Sigmoid colon (tissue), 7 donors: Measurements from ENCODE around the gene XRCC5. TPM values are rescaled to one million over a fixed set of nuclear protein-coding genes. Genes with fewer than 3 reads are reported as not detected.

Experiments used
- DNase-seq: peaks from one replicate; pipeline ENCODE4 v3.0.0-alpha.2; 2019
- H3K27ac ChIP-seq, 4 donors: fragments of 200-600 bp; sonication (generic); one replicate each; pipeline ENCODE4 v1.5.1; 2016 to 2019; ENCODE audit warnings: mild to moderate bottlenecking in 1 of 4
- H3K27me3 ChIP-seq, 3 donors: fragments of 200-600 bp; sonication (generic); one replicate each; pipeline ENCODE4 v1.5.1; 2019; ENCODE audit warnings: mild to moderate bottlenecking in 1 of 3
- H3K36me3 ChIP-seq, 4 donors: fragments of 200-600 bp; sonication (generic); one replicate each; pipeline ENCODE4 v1.5.1; 2016 to 2019
- H3K4me1 ChIP-seq, 4 donors: fragments of 200-600 bp; sonication (generic); one replicate each; pipeline ENCODE4 v1.5.1; 2017 to 2019
- H3K4me3 ChIP-seq, 4 donors: fragments of 200-600 bp; sonication (generic); one replicate each; pipeline ENCODE4 v1.5.1; 2017 to 2019; ENCODE audit warnings: mild to moderate bottlenecking in 2 of 4, moderate library complexity in 1 of 4
- H3K9me3 ChIP-seq, 4 donors: fragments of 200-600 bp in 3 of 4; sonication (generic) in 3 of 4; one replicate each; pipeline versions ENCODE4 v1.5.1 to v1.6.1; 2013 to 2019
- CTCF ChIP-seq, 4 experiments: fragments of 450-650 bp in 3 of 4; fragments of 200-600 bp in 1 of 4; IDR thresholded peaks; one replicate each; pipeline ENCODE4 v1.5.1; 2016 to 2019; ENCODE audit warnings: antibody characterized with exemption in 4 of 4, mild to moderate bottlenecking in 3 of 4, moderate library complexity in 2 of 4
- EP300 ChIP-seq, 4 donors: sonication (generic); formaldehyde crosslinking; IDR thresholded peaks; one replicate each; pipeline ENCODE4 v1.6.1; 2017; ENCODE audit warnings: antibody characterized with exemption in 4 of 4
- POLR2A ChIP-seq, 2 donors: fragments of 450-650 bp; IDR thresholded peaks; one replicate each; pipeline ENCODE4 v1.6.1; 2016; ENCODE audit warnings: antibody characterized with exemption in 2 of 2, mild to moderate bottlenecking in 2 of 2, moderate library complexity in 2 of 2
- POLR2AphosphoS5 ChIP-seq, 4 donors: sonication (generic); formaldehyde crosslinking; IDR thresholded peaks; one replicate each; pipeline ENCODE4 v1.6.1; 2017; ENCODE audit warnings: antibody characterized with exemption in 4 of 4
- WGBS, 2 donors: extraction: QIAGEN DNeasy Blood & Tissue Kit; methylation state at CpG; one replicate each; pipeline ENCODE4 v1.1.7; 2013; 5-methylcytosine and 5-hydroxymethylcytosine counted together
- intact Hi-C: fragments of 100-400 bp; cut with DNase I; formaldehyde crosslinking; loops from one replicate; pipeline ENCODE4 v1.15.1; 2023
- polyA plus RNA-seq, 3 donors: library from polyadenylated mRNA; stranded (reverse); fragments of 200-250 nt; gene quantifications; one replicate each; pipeline ENCODE4 v1.2.3, GENCODE V29; 2013
- total RNA-seq, 4 donors: library from RNA; depleted of rRNA; stranded (reverse); fragments of >200 nt; gene quantifications; one replicate each; pipeline ENCODE4 v1.1.0, GENCODE V29; 2016
- donor health status: healthy with polysubstance abuse.
- donor health status: Bipolar disorder and iron deficiency.
- donor health status: healthy.

The XRCC5 gene
- total and polyA plus RNA-seq, 7 donors = 70.3 to 152 (median 111) TPM

- no peak for DNase-seq
- H3K4me1 ChIP-seq = no peaks in the 10 kb centered on the region
- H3K36me3 ChIP-seq = peaks cover 0 to 51% (median 11%) of the 10 kb centered on the region in 4 donors
- TF ChIP-seq POLR2AphosphoS5 (IDR thresholded peaks at IDR 0.05) (no peak), CTCF (IDR thresholded peaks at IDR 0.05) (no peak), POLR2A (IDR thresholded peaks at IDR 0.05) (no peak), EP300 (IDR thresholded peaks at IDR 0.05) (no peak)
- no peaks in the 10 kb centered on the region for H3K9me3 ChIP-seq
- intact Hi-C loops = no loop called here
- H3K27me3 ChIP-seq = no peaks in the 10 kb centered on the region
- no peak overlapping the region for H3K4me3 ChIP-seq
- 85 to 88% methylated on average over 4 of the region's 4 CpGs for WGBS, 2 donors
- H3K27ac ChIP-seq = no peak overlapping the region
These were observed 61.1 kb downstream of the XRCC5 start for GRCh38 chr2:216170076-216170763.

- peaks cover 0 to 55% (median 14%) of the 10 kb centered on the region in 4 donors for H3K36me3 ChIP-seq
- no peak overlapping the region for H3K4me3 ChIP-seq
- DNase-seq = no peak
- no peaks in the 10 kb centered on the region for H3K4me1 ChIP-seq
- H3K27ac ChIP-seq = no peak overlapping the region
- no peaks in the 10 kb centered on the region for H3K27me3 ChIP-seq
- intact Hi-C loops = no loop called here
- no peaks in the 10 kb centered on the region for H3K9me3 ChIP-seq
- no peak for TF ChIP-seq POLR2AphosphoS5 (IDR thresholded peaks at IDR 0.05)
- no peak for TF ChIP-seq EP300 (IDR thresholded peaks at IDR 0.05)
- no peak for TF ChIP-seq POLR2A (IDR thresholded peaks at IDR 0.05)
- no peak for TF ChIP-seq CTCF (IDR thresholded peaks at IDR 0.05)
- 89 to 96% methylated on average over 3 of the region's 3 CpGs for WGBS, 2 donors
These were observed 61.9 kb downstream of the XRCC5 start for GRCh38 chr2:216171011-216171410.

GRCh38 chr2:216172493-216172892, 63.3 kb downstream of the XRCC5 start:
- H3K36me3 ChIP-seq = peaks cover 0 to 47% (median 15%) of the 10 kb centered on the region in 4 donors
- H3K4me1 ChIP-seq = no peaks in the 10 kb centered on the region
- H3K27ac ChIP-seq = no peak overlapping the region
- TF ChIP-seq POLR2AphosphoS5 (IDR thresholded peaks at IDR 0.05) (no peak), EP300 (IDR thresholded peaks at IDR 0.05) (no peak), CTCF (IDR thresholded peaks at IDR 0.05) (no peak), POLR2A (IDR thresholded peaks at IDR 0.05) (no peak)
- no peaks in the 10 kb centered on the region for H3K27me3 ChIP-seq
- H3K9me3 ChIP-seq = no peaks in the 10 kb centered on the region
- intact Hi-C loops = no loop called here
- H3K4me3 ChIP-seq = no peak overlapping the region
- 95 to 97% methylated on average over 7 of the region's 7 CpGs for WGBS, 2 donors
- no peak for DNase-seq

GRCh38 chr2:216179015-216179414, 69.9 kb downstream of the XRCC5 start:
- Histone ChIP-seq H3K36me3 (peaks cover 0 to 49% (median 6%) of the 10 kb centered on the region in 4 donors), H3K27ac (no peak overlapping the region), H3K9me3 (no peaks in the 10 kb centered on the region), H3K4me3 (no peak overlapping the region), H3K27me3 (no peaks in the 10 kb centered on the region), H3K4me1 (peaks cover 0 to 5% (median 0%) of the 10 kb centered on the region in 4 donors)
- DNase-seq = no peak
- intact Hi-C loops = no loop called here
- TF ChIP-seq EP300 (IDR thresholded peaks at IDR 0.05) = no peak
- TF ChIP-seq POLR2A (IDR thresholded peaks at IDR 0.05) = no peak
- no peak for TF ChIP-seq CTCF (IDR thresholded peaks at IDR 0.05)
- TF ChIP-seq POLR2AphosphoS5 (IDR thresholded peaks at IDR 0.05) = no peak
- 94 to 98% methylated on average over 1 of the region's 1 CpG for WGBS, 2 donors
